HG03460 (cell line): Measurements from ENCODE around the gene PHKA2.

ENCODE experiments used
- ATAC-seq: cut with Tn5 transposase; IDR thresholded peaks from one replicate; pipeline ENCODE4 v1.9.1; 2021; ENCODE audit not compliant: unreplicated experiment

PHKA2 gene

DNA sequence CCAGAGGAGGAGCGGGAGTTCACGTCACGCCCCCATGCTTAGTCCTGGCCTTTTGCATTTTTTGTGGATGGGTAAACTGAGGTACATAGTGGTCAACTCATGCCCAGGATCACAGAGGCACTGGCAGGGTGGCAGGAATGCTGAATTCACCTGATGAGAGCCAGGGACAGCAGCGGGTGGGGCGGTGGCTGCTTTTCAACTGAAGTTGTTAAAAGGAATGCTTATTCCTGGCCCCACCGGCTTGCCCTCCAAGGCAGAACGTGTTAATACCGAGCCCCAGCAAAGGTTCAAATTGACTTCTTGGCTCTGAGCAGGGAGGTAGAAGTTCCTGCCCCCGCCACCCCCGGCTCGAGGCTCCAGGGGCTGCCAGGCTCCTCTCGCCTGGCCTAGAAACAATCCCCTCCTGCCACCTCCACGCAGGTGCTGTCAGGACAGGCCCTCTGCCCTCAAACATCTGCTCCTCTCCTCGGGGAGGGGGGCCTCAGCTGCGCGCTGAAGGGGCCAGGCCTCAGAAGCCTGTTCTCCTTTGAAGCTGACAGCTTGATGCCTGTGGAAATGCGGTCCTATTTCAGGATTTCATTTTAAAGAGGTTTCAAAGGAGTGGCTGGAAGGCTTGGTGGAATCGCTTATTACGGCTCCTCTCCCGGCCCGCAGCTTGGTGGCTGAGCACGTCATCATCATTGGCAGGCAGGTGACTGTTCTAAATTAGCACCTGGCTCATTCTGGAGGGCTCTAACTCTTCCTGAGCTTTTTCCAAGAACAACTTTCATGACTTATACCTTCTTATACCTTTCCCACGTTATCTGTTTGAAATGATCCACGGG is 93.0 kb downstream of the PHKA2 start:
- ATAC-seq = no peak

DNA sequence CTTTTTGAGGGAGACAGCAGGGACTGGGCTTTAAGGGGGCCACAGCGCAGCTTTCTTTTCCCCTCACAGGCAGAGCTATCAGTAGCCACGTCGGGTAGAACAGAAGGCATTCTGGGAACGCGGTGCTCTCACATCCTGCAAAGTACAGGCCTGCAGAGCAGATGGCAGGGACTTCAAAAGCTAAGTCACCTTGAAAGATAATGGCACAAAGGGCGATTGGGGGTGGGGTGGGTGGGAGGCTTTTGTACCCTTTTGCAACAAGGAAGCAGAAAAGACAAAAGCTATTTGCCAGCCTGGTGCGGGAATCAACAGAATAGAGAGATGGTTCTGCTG is 93.9 kb downstream of the PHKA2 start:
- ATAC-seq = no peak

- no peak for ATAC-seq
Measured at GRCh38 chrX:18889346-18890048, 94.4 kb downstream of the PHKA2 start.

DNA sequence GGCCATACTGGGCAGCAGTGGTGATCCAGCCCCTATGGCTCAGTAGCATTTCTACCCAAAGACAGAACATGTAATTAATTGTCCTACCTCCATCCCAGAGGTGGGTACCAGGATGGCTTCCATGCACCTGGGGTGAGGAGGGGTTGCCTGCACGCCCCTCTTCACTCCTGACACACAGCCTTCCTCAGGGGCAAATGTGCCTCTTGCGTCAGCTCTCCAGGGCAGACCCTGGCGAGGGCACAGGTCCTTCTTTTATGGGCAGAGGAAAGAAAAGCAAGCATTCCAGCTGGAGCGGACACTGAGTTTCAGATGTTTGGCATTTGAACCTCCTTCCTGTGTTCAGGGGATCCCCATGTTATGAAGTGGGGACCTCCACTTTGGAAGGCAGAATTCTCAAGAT is 95.6 kb downstream of the PHKA2 start:
- ATAC-seq = no peak

DNA sequence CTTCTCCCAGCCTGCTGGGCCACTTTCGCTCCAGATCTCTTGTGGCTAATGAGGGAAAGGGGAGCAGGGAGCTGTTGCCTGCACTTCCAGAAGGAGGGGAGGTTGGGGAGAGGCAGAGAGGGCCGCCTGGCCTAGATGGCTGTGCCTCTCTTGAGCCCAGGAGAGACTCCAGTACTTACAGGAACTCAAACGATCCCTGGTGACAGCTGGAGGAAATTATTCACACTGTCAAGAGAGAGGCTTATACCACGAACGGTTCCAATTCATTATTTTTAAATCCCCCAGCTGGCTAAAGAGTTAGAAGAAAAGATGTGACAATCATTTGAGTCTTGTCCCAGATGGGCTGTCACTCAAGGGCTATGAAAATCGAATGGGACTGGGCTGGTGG is 96.1 kb downstream of the PHKA2 start:
- no peak for ATAC-seq

GRCh38 chrX:18887177-18887824 is 96.6 kb downstream of the PHKA2 start:
- ATAC-seq = no peak

DNA sequence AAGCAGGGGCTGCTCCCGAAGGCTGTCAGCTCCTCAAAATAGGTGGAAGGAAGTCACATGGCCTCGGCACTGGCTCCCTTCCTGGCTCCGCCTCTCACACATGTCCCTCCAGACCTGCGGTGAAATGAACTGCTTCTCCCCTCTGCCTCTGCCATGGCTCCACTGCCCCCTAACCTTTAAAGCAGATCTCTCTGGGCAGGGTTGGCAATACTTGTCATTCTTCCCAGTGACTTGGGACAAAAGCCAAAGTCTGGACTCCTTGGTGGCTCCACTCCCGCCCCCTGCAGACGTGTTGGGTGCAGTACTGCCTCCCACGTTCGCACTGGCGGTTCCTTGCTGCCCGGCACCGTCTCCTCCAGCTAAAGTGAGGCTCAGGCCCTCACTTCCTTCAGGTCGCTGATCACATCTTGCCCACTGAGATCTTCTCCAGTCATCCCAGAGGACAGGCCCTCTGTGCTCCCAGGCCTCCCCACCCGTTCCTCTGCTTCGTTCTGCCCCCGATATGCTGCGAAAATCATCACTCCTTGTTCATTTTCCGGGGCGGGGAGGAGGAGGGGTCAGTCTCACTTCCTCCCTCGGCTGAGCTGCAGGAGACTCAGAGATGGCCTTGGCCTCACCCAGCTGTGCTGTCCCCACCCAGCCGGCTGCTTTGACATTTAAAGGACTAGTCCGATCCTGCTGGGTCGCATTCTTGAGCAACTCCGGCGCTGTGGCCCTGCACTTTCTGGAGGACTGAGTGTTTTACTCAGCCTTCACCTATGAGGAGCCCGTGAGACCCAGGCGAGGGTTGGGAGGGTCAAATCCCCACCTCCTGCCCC is 97.4 kb downstream of the PHKA2 start:
- ATAC-seq = peak; percentile 73

DNA sequence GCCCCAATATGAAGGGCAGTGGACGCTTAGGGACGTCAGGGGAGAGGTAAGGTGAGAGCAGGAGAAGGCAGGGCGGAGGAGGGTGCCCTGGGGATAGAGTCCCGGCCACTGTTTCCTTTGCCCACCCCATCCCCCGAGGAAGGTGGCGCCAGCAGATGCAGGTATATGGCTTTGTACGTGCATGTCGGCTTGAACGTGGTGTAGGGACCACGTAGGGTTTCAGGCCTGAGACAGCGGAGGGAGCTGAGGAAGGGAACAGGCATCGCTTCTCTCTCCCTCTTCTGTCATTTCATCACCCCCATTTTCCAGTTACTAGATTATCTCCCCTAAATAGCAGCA is 97.9 kb downstream of the PHKA2 start:
- ATAC-seq = peak; percentile 33

GRCh38 chrX:18885328-18886004 is 98.4 kb downstream of the PHKA2 start:
- ATAC-seq = no peak

- no peak for ATAC-seq
Measured at GRCh38 chrX:18884916-18885315, 99.0 kb downstream of the PHKA2 start.

DNA sequence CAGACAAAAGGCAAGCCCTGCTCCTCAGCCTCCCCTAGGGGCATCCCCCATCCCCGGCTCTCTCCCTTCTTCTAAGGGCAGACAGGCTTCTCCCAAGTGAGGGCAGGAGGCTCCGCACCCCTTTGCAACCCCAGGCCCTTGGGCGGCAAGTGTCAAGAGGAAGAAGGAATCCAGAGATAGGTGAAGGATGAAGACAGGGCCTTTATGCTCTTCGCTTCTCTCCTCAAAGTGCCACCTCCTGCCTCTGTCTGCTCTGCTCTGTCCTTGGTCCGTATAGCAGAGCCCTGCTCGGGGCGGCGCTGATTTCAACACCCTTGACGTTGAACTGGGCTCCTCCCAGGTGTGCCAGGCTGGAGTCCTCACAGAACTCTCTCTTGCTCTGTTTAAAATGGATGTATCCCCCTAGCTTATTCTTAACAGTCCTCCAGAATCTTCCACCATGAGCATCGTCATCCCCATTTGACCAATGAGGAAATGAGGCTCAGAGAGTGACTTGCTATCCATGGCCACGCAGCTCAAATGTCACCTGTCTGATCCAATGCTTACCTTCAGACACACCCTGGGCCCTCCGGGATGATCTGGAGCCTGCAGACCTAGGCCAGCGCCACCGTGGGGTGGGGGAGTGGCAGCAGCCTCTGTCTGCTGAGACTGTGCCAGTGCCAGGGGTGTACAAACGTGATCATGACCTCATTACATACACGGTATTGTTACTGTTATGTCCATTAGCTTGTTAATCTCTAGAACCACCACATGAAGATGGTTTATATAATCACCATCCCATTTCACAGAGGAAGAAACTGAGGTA is 99.8 kb downstream of the PHKA2 start:
- ATAC-seq = no peak

- ATAC-seq = no peak
Measured at GRCh38 chrX:18883234-18883960, 100.5 kb downstream of the PHKA2 start.

DNA sequence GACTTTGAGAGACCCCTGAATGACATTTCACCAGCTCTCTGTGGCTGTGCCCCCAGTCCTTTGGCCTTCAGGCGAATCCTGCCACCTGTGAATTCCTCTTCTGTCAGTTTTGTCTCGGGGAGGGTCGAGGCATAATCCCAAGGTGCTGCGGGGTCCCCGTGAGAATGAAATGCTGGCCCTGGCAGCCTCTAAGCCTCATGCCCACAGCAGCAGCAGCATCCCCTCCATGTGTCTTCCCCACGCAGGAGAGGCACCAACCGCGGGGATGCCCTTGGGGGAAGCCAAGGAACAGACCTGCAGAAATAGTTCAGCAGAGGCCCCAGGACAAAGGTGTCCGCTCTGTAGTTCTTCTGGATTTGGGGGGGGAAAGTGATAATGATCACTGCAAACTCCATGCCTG is 104.8 kb downstream of the PHKA2 start:
- ATAC-seq = no peak

DNA sequence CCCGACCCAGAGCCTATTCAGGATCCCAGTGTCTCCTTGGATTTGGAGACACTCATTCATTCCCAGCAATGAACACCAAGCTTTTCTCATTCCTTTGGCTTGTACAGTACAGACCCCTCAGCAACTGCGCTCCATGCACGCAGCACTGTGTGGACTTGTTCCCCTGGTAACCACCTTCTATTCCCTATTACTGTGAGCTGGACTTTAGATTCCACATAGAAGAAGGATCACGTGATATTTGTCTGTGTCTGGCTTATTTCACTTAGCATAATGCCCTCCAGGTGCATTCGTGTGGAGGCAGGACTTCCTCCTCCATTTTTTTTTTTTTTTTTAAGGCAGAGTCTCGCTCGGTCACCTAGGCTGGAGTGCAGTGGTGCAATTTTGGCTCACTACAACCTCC is 106.4 kb downstream of the PHKA2 start:
- no peak for ATAC-seq

DNA sequence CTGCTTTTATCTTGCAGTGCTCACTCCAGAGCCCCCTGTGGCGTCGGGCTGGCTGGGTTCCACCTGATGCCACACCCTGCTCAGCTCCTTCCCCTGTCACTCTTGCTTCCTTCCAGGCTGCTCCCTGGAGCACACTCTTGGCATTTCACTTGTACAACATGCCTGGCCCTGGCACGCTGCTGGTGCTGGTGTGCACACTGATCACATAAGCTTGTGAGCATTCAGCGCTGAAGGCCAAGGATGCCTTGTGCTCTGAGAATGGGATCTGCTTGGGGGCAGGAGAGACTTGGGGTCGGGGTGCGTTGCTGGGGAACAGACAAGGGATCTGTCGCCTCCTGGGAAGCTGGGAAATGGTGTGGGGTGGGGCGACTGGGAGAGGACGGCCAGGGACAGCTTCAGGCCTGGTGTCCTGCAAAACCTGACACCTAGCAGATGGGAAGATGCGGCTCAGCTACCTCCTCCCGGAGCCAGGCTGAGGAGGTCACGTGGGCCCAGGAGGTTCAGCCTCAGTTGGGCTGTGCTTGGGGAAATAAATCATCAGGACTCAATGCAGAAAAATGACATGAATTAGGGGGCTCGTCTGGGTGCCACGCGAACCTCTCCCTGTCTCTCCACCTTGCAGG is 108.5 kb downstream of the PHKA2 start:
- no peak for ATAC-seq

GRCh38 chrX:18874560-18875255 is 109.2 kb downstream of the PHKA2 start:
- no peak for ATAC-seq

DNA sequence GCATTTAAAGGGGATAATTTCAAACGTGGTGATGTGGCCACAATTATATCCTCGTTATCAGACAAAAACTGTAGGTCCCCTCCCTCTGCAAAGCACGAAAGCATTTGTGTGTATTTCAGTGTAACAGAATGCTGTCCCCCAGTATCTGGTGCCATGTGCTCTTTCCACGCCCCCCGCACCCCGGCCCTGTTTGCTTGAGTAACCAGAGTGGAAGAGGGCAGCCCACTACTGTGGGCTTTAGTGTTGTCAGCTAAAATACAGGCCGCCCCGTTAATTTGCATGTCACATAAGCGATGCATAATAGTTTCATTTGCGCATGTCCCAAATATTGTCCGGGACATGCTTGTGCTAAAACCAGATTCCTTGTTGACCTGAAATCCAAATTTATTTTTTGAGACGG is 110.1 kb downstream of the PHKA2 start:
- no peak for ATAC-seq

DNA sequence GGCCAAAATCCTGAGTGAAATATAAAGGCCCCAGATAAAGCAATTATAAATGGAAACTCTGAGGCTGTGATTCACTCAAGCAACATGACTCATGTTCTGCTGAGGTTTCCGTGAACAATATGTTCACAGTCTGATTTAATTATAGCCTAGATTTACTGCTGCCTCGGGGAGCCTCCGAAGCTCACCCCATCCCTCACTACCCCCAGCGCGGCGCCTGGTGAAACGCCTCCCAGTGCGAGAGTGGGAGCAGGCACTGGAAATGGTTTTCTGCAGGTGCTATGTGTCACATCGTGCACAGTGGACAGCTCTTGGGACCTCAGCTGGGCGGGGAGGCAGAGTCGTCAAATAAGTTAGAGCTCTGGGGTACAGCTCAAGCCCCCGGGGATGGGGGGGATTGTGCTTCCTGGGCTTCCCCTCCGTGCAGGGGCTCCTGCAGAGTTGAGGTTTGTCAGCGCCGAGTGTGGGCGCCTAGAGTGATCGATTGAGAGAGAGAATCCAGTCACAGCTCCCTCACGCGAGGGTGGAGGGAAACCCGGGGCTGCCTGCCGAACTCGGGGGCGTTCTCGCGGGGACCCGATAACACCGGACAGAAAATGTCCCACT is 110.6 kb downstream of the PHKA2 start:
- no peak for ATAC-seq
